Adrenal gland (tissue), 5 donors: ENCODE results near the gene CCNY.

Source experiments
- CTCF ChIP-seq, 6 experiments: fragments of 450-650 bp in 4 of 6; fragments of 200-600 bp in 2 of 6; sonication (generic) in 1 of 6; IDR thresholded peaks; 1 replicate in 5 of 6; 2 replicates in 1 of 6; pipeline versions ENCODE4 v1.5.1 to v1.8.0; 2016 to 2021; ENCODE audit warnings: antibody characterized with exemption in 6 of 6, mild to moderate bottlenecking in 2 of 6, moderate library complexity in 1 of 6
- POLR2A ChIP-seq, 2 donors: fragments of 450-650 bp; IDR thresholded peaks; one replicate each; pipeline ENCODE4 v1.6.1; 2017; ENCODE audit warnings: antibody characterized with exemption in 2 of 2, mild to moderate bottlenecking in 2 of 2, moderate library complexity in 1 of 2
- donor health status: DM: no; HTN: no; CAD: no.

GRCh38 chr10:35388682-35389081 is 52.4 kb downstream of the CCNY start:
- no peak for TF ChIP-seq CTCF (IDR thresholded peaks at IDR 0.05)
- TF ChIP-seq POLR2A (IDR thresholded peaks at IDR 0.05), result no peak
